DMS79 (cell line): ENCODE results near the gene FGF2.
"Not testable (repeated sequence)": the region's sequence is repeated elsewhere in the genome, so short reads cannot be mapped to it uniquely, and the experiment has no call there.

Experiments
- DNase-seq: peaks from one replicate; lab custom pipeline; 2025; lab: John Stamatoyannopoulos, UW

FGF2 gene

GRCh38 chr4:122814426-122814825, 12.2 kb upstream of the FGF2 start:
- no peak for DNase-seq

GRCh38 chr4:122815248-122815647, 11.4 kb upstream of the FGF2 start:
- no peak for DNase-seq

- no peak for DNase-seq
These were observed 10.2 kb upstream of the FGF2 start for GRCh38 chr4:122816476-122816875.

GRCh38 chr4:122819708-122820449, 6.8 kb upstream of the FGF2 start:
- DNase-seq, result no peak

GRCh38 chr4:122821092-122821491, 5.5 kb upstream of the FGF2 start:
- no peak for DNase-seq

- no peak for DNase-seq
These were observed 4.2 kb upstream of the FGF2 start for GRCh38 chr4:122822466-122822865.

GRCh38 chr4:122823476-122823875, 3.2 kb upstream of the FGF2 start:
- DNase-seq, result no peak

GRCh38 chr4:122824616-122825015, 2.0 kb upstream of the FGF2 start:
- DNase-seq, result no peak

GRCh38 chr4:122826079-122826527, 528 bp upstream of the FGF2 start:
- DNase-seq, result no peak

- no peak for DNase-seq
These were observed 737 bp downstream of the FGF2 start for GRCh38 chr4:122827258-122827878.

- no peak for DNase-seq
These were observed 1.4 kb downstream of the FGF2 start for GRCh38 chr4:122827879-122828601.

GRCh38 chr4:122830426-122831095, 3.9 kb downstream of the FGF2 start:
- no peak for DNase-seq

- DNase-seq, result no peak
These were observed 5.0 kb downstream of the FGF2 start for GRCh38 chr4:122831515-122832196.

GRCh38 chr4:122832732-122833131, 6.1 kb downstream of the FGF2 start:
- DNase-seq, result no peak

GRCh38 chr4:122833999-122834398, 7.4 kb downstream of the FGF2 start:
- no peak for DNase-seq

- DNase-seq, result no peak
These were observed 10.3 kb downstream of the FGF2 start for GRCh38 chr4:122836941-122837340.

GRCh38 chr4:122838034-122838433, 11.4 kb downstream of the FGF2 start:
- DNase-seq, result no peak

GRCh38 chr4:122842392-122842791, 15.8 kb downstream of the FGF2 start:
- no peak for DNase-seq

- DNase-seq, result no peak
These were observed 16.4 kb downstream of the FGF2 start for GRCh38 chr4:122842984-122843531.

GRCh38 chr4:122844391-122844790, 17.8 kb downstream of the FGF2 start:
- DNase-seq, result not testable (repeated sequence)

GRCh38 chr4:122845066-122845465, 18.4 kb downstream of the FGF2 start:
- DNase-seq, result no peak

GRCh38 chr4:122845760-122846159, 19.1 kb downstream of the FGF2 start:
- DNase-seq, result no peak
